Right lobe of liver (tissue), 4 donors: ENCODE results near the gene BOC.

Source experiments
- CTCF ChIP-seq, 4 donors: fragments of 200-600 bp in 3 of 4; fragments of 450-650 bp in 1 of 4; IDR thresholded peaks; one replicate each; pipeline versions ENCODE4 v1.5.1 to v1.8.0; 2016 to 2022; ENCODE audit warnings: antibody characterized with exemption in 4 of 4, mild to moderate bottlenecking in 2 of 4
- POLR2A ChIP-seq: fragments of 450-650 bp; IDR thresholded peaks from one replicate; pipeline ENCODE4 v1.6.1; 2017; ENCODE audit warnings: antibody characterized with exemption, mild to moderate bottlenecking
- donor health status: DM: no; HTN: no; CAD: no.
- donor health status: DM: no; HTN: no; CAD: no.
- donor health status: DM: no; HTN: yes; CAD: no.

GRCh38 chr3:113243846-113244245 lies 32.5 kb downstream of the BOC start:
- no peak for TF ChIP-seq CTCF (IDR thresholded peaks at IDR 0.05)
- TF ChIP-seq POLR2A, result no peak
